SU-DHL-6 (cell line): ENCODE measurements around the gene SFTA2.
"Not testable (repeated sequence)": the region's sequence is repeated elsewhere in the genome, so short reads cannot be mapped to it uniquely, and the experiment has no call there.

ENCODE experiments used
- H2AFZ ChIP-seq: fragments of 200-600 bp; sonication (generic); 2 replicates; pipeline ENCODE4 v1.6.1; 2014; ENCODE audit warnings: low read depth, mild to moderate bottlenecking, moderate library complexity, mixed read lengths, antibody characterized with exemption, low read length; ENCODE audit not compliant: severe bottlenecking
- H3F3A ChIP-seq: fragments of 200-600 bp; shearing (Covaris generic); 2 replicates; pipeline ENCODE4 v1.6.0; 2016; ENCODE audit warnings: antibody characterized with exemption, mild to moderate bottlenecking; ENCODE audit not compliant: insufficient read depth
- H3K27ac ChIP-seq: fragments of 200-600 bp; sonication (generic); 2 replicates; pipeline ENCODE4 v1.5.1; 2016; ENCODE audit warnings: low read depth, mild to moderate bottlenecking, low read length, moderate library complexity, mixed read lengths
- H3K27me3 ChIP-seq: fragments of 200-600 bp; sonication (generic), shearing (Covaris generic); 2 replicates; pipeline ENCODE4 v1.6.0; 2014; ENCODE audit warnings: mild to moderate bottlenecking, low read length
- H3K36me3 ChIP-seq: fragments of 200-600 bp; sonication (generic); 2 replicates; pipeline ENCODE4 v1.6.1; 2014; ENCODE audit warnings: mild to moderate bottlenecking, low read length, mixed read lengths
- H3K4me2 ChIP-seq: fragments of 300-600, 200-600 bp; shearing (Covaris generic), sonication (generic); 2 replicates; pipeline ENCODE4 v1.6.0; 2014; ENCODE audit warnings: low read length, low read depth, mild to moderate bottlenecking; ENCODE audit not compliant: poor library complexity, severe bottlenecking
- H3K4me3 ChIP-seq: fragments of 200-600 bp; sonication (generic); 2 replicates; pipeline ENCODE4 v1.5.1; 2014; ENCODE audit warnings: antibody characterized with exemption, low read length, mild to moderate bottlenecking, mixed read lengths; ENCODE audit not compliant: insufficient read depth, poor library complexity, severe bottlenecking
- H3K79me2 ChIP-seq: fragments of 200-600 bp; sonication (generic); 2 replicates; pipeline ENCODE4 v1.6.1; 2014; ENCODE audit warnings: mild to moderate bottlenecking, low read length, moderate library complexity; ENCODE audit not compliant: insufficient read depth
- H3K9ac ChIP-seq: fragments of 200-600 bp; sonication (generic); 2 replicates; pipeline ENCODE4 v1.7.0; 2014; ENCODE audit warnings: mild to moderate bottlenecking, low read length
- H3K9me2 ChIP-seq: fragments of 200-600 bp; sonication (generic); replicated peaks from 2 replicates; pipeline ENCODE4 v1.6.1; 2014; ENCODE audit warnings: low read length; ENCODE audit not compliant: insufficient read depth
- H3K9me3 ChIP-seq: fragments of 200-600 bp; sonication (generic); 2 replicates; pipeline ENCODE4 v1.6.1; 2014; ENCODE audit warnings: low read length, mixed read lengths; ENCODE audit not compliant: insufficient read depth
- H4K20me1 ChIP-seq: fragments of 200-600 bp; sonication (generic); 2 replicates; pipeline ENCODE4 v1.6.1; 2014; ENCODE audit warnings: low read depth, mild to moderate bottlenecking, antibody characterized with exemption, low read length, moderate library complexity, mixed read lengths
- EZH2phosphoT487 ChIP-seq: fragments of 200-600 bp; sonication (generic), shearing (Covaris generic); conservative IDR thresholded peaks from 2 replicates; pipeline ENCODE4 v1.6.1; 2018; ENCODE audit warnings: mild to moderate bottlenecking, antibody characterized with exemption, low read length, moderate library complexity, mixed read lengths
- TF ChIP-seq, protein P1 (sequence below): fragments of 200-600 bp; sonication (generic); IDR thresholded peaks from one replicate; pipeline ENCODE4 v1.5.1; 2017; ENCODE audit warnings: antibody characterized with exemption, mild to moderate bottlenecking, low read length, moderate library complexity; ENCODE audit not compliant: insufficient read depth, poor library complexity, severe bottlenecking

The SFTA2 gene

DNA sequence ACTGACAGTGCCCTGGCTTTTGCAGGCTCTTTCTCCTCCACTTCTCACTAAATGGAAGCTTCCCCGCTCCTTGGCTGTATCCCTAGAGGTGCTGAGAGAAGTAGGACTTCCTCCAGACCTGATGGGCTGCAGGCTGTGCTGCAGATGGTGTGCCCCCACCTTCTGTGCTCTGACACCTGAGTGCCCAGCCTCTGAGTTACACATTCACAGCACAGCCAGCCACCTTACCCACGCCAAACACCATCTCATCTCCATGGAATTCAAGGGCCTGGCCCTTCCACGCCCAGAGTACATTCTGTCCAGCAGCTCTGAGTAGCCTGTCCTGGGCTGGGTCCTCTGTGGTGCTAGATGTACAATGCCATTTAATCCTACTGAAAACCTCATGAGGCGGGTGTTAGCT is 5.3 kb downstream of the SFTA2 start:
- Histone ChIP-seq H3K79me2 (no peaks in the 10 kb centered on the region), H3K27me3 (no peaks in the 10 kb centered on the region), H3K9ac (no peak overlapping the region), H3K36me3 (peaks cover 14% of the 10 kb centered on the region; the same call in 1 of the 2 replicates), H3K9me2 (no peaks in the 10 kb centered on the region), H4K20me1 (no peaks in the 10 kb centered on the region), H2AFZ (no peak overlapping the region), H3K27ac (no peak overlapping the region), H3F3A (no peaks in the 10 kb centered on the region), H3K4me3 (no peak overlapping the region), H3K9me3 (no peaks in the 10 kb centered on the region; the same call in 1 of the 2 replicates), H3K4me2 (no peak overlapping the region)
- TF ChIP-seq EZH2phosphoT487 = no peak
- TF ChIP-seq, protein P1, sequence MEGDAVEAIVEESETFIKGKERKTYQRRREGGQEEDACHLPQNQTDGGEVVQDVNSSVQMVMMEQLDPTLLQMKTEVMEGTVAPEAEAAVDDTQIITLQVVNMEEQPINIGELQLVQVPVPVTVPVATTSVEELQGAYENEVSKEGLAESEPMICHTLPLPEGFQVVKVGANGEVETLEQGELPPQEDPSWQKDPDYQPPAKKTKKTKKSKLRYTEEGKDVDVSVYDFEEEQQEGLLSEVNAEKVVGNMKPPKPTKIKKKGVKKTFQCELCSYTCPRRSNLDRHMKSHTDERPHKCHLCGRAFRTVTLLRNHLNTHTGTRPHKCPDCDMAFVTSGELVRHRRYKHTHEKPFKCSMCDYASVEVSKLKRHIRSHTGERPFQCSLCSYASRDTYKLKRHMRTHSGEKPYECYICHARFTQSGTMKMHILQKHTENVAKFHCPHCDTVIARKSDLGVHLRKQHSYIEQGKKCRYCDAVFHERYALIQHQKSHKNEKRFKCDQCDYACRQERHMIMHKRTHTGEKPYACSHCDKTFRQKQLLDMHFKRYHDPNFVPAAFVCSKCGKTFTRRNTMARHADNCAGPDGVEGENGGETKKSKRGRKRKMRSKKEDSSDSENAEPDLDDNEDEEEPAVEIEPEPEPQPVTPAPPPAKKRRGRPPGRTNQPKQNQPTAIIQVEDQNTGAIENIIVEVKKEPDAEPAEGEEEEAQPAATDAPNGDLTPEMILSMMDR = no peak

DNA sequence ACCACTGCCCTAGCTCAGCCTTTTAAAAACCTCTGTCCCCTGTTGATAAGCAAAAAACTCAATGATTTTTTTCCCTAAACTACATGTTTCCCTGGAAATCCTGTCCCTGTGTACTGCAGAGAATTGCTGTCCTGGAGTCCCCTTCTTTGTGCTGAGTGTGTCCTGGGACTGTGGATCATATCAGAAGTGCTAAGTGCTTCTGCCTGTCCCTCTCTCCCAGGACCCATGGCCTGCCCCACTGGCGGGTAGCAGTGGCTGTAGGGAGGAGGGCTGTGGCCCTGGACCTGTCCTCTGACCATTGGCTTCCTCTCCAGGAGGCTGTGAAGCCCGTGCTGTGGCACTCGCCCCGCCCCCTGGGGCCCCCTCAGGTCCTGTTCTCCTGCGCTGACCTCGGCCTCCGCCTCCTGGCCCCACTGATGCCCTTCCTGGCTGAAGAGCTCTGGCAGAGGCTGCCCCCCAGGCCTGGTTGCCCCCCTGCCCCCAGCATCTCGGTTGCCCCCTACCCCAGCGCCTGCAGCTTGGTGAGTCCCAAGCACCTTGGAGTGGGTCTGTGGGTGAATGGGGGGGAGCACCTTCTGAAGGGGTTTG is 7.8 kb downstream of the SFTA2 start:
- not testable (repeated sequence) for H3K4me2 ChIP-seq, H3K27ac ChIP-seq, H3K27me3 ChIP-seq, H3K79me2 ChIP-seq, H4K20me1 ChIP-seq, H3F3A ChIP-seq, H3K4me3 ChIP-seq, H3K9ac ChIP-seq, H3K9me2 ChIP-seq, H3K9me3 ChIP-seq, H2AFZ ChIP-seq
- peaks cover 17% of the 10 kb centered on the region; the same call in 1 of the 2 replicates for H3K36me3 ChIP-seq

DNA sequence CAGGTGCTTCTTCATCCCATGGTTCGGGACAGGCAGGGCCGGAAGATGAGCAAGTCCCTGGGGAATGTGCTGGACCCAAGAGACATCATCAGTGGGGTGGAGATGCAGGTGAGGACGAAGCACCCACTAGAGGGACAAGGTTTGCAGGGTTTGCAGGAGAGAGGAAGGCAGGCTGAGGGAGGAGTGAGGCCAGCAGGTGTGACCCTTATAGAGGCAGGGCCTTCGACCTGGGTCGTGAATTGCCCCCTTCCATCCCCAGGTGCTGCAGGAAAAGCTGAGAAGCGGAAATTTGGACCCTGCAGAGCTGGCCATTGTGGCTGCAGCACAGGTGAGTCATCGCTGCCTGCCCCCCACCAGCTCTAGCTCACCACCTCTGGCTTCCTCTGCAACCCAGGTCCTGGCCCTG is 9.5 kb downstream of the SFTA2 start:
- Histone ChIP-seq H3K27ac (no peak overlapping the region), H3K9ac (no peak overlapping the region), H4K20me1 (no peaks in the 10 kb centered on the region), H3F3A (no peaks in the 10 kb centered on the region), H3K79me2 (no peaks in the 10 kb centered on the region), H3K4me3 (no peak overlapping the region), H3K36me3 (peaks cover 11% of the 10 kb centered on the region; the same call in 1 of the 2 replicates), H3K27me3 (no peaks in the 10 kb centered on the region), H2AFZ (no peak overlapping the region), H3K9me2 (no peaks in the 10 kb centered on the region), H3K4me2 (no peak overlapping the region), H3K9me3 (no peaks in the 10 kb centered on the region)
- TF ChIP-seq EZH2phosphoT487 = no peak
- TF ChIP-seq, protein P1 = no peak

DNA sequence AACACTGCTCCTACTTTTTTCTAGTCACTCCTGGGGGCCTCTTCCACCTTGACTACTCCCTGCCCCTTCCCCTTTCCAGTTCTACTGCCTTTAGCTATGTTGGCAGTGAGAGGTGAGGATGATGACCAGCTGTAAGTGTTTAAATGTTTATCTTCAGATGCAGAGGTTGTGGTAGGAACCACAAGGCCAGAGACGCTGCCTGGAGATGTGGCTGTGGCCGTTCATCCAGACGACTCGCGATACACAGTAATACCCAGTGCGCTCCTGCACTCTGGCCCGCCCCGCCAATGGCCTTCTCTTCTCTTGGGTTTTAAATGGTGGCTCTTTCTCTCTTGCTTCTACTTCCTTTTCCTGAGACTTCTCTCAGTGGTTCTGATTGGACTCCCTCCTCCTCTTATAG is 13.3 kb downstream of the SFTA2 start:
- Histone ChIP-seq H4K20me1 (no peaks in the 10 kb centered on the region), H3K79me2 (0 out of 2 replicates have a peak, but pooled peaks cover 5% of the 10 kb centered on the region), H3K4me2 (no peak overlapping the region), H3K36me3 (peaks cover 8% of the 10 kb centered on the region; the same call in 1 of the 2 replicates), H2AFZ (no peak overlapping the region), H3K27me3 (no peaks in the 10 kb centered on the region), H3K27ac (no peak overlapping the region), H3K9me3 (no peaks in the 10 kb centered on the region), H3K9me2 (no peaks in the 10 kb centered on the region), H3F3A (peaks cover 8% of the 10 kb centered on the region; the same call in 1 of the 2 replicates), H3K4me3 (no peak overlapping the region), H3K9ac (no peak overlapping the region)
- no peak for TF ChIP-seq EZH2phosphoT487
- TF ChIP-seq, protein P1 = no peak
